GM12878 (cell line): ENCODE measurements around the gene DIPK1A. TPM values are rescaled to one million over a fixed set of nuclear protein-coding genes. Genes with fewer than 3 reads are reported as not detected.

Source experiments
- ATAC-seq: fragments of 200-7000 bp; cut with Tn5 transposase; 3 replicates; pipeline ENCODE4 v1.9.1; 2020; ENCODE audit warnings: mild to moderate bottlenecking, moderate library complexity
- BruUV-seq: library from RNA; stranded (reverse); fragments of 400-500 nt; replicated peaks from 2 replicates; lab custom pipeline; 2021; lab: Mats Ljungman, UMichigan
- CTCF ChIA-PET: fragments of 300-600 bp; sonication (Branson Sonifier 250); formaldehyde crosslinking; extraction: SDS; loops from one replicate; lab custom pipeline; 2021; ENCODE audit warnings: inconsistent platforms; lab: Yijun Ruan, JAX
- POLR2A ChIA-PET: fragments of 350-600 bp; formaldehyde crosslinking; extraction: SDS; loops from one replicate; lab custom pipeline; 2021; ENCODE audit warnings: inconsistent platforms; lab: Charles Lee
- RAD21 ChIA-PET: fragments of 300-600 bp; sonication (Branson Sonifier 250); formaldehyde crosslinking; loops from one replicate; lab custom pipeline; 2023; ENCODE audit warnings: antibody characterized with exemption; ENCODE audit not compliant: unreplicated experiment; lab: Charles Lee
- SMC1A ChIA-PET: fragments of 300-600 bp; sonication (Branson Sonifier 250); formaldehyde crosslinking; loops from one replicate; lab custom pipeline; 2023; ENCODE audit not compliant: unreplicated experiment, uncharacterized antibody; lab: Charles Lee
- DNase-seq: peaks from one replicate; pipeline ENCODE4 v3.0.0-alpha.2; 2011; ENCODE audit warnings: low read depth, low spot score
- FAIRE-seq: peaks from 3 replicates; lab custom pipeline; 2011; peaks lifted over from hg19 to GRCh38; lab: Jason Lieb, UNC
- H2AFZ ChIP-seq: 2 replicates; pipeline ENCODE4 v1.6.0; 2011; ENCODE audit warnings: low read depth, low read length, control low read depth; ENCODE audit not compliant: control insufficient read depth
- H3K27ac ChIP-seq: 2 replicates; pipeline ENCODE4 v1.5.1; 2011; ENCODE audit warnings: control low read depth; ENCODE audit not compliant: control insufficient read depth, insufficient read depth
- H3K27me3 ChIP-seq, 2 experiments: replicated peaks in 1 of 2; 2 replicates each; pipeline versions ENCODE4 v1.6.0 to v1.6.1; 2011; ENCODE audit warnings: low read length in 1 of 2; ENCODE audit not compliant: control insufficient read depth in 2 of 2, insufficient read depth in 2 of 2
- H3K36me3 ChIP-seq, 2 experiments: 2 replicates each; pipeline ENCODE4 v1.5.1; 2011; ENCODE audit warnings: low read length in 1 of 2; ENCODE audit not compliant: control insufficient read depth in 2 of 2, insufficient read depth in 2 of 2
- H3K4me1 ChIP-seq: 2 replicates; pipeline ENCODE4 v1.6.1; 2011; ENCODE audit warnings: mild to moderate bottlenecking, low read length, moderate library complexity, mixed read lengths; ENCODE audit not compliant: control insufficient read depth, insufficient read depth
- H3K4me2 ChIP-seq: 2 replicates; pipeline ENCODE4 v1.6.0; 2011; ENCODE audit warnings: control low read depth; ENCODE audit not compliant: control insufficient read depth, insufficient read depth
- H3K4me3 ChIP-seq: fragments of 200-600 bp; sonication (generic); 2 replicates; pipeline ENCODE4 v1.5.1; 2016
- H3K79me2 ChIP-seq: 2 replicates; pipeline ENCODE4 v1.6.0; 2011; ENCODE audit warnings: low read length; ENCODE audit not compliant: control insufficient read depth, insufficient read depth
- H3K9ac ChIP-seq: 2 replicates; pipeline ENCODE4 v1.8.0; 2011; ENCODE audit warnings: low read length, control low read depth, mixed read lengths; ENCODE audit not compliant: control insufficient read depth, insufficient read depth
- H3K9me3 ChIP-seq: replicated peaks from 3 replicates; pipeline ENCODE4 v1.5.1; 2011; ENCODE audit warnings: mild to moderate bottlenecking, low read length; ENCODE audit not compliant: control insufficient read depth, insufficient read depth
- H4K20me1 ChIP-seq: 2 replicates; pipeline ENCODE4 v1.6.0; 2011; ENCODE audit not compliant: control insufficient read depth, insufficient read depth
- BCL11A ChIP-seq: IDR thresholded peaks from 2 replicates; pipeline ENCODE4 v1.6.1; 2011; ENCODE audit warnings: low read depth, low read length
- BHLHE40 ChIP-seq, 2 experiments: fragments of 450-650 bp in 1 of 2; IDR thresholded peaks; 2 replicates each; pipeline ENCODE4 v1.6.1; 2011 to 2017; ENCODE audit warnings: low read depth in 2 of 2, borderline replicate concordance in 1 of 2, improper control_type of control experiment in 1 of 2, low read length in 1 of 2, mild to moderate bottlenecking in 1 of 2
- CREM ChIP-seq: IDR thresholded peaks from 2 replicates; pipeline ENCODE4 v1.6.1; 2014; ENCODE audit warnings: antibody characterized with exemption, low read depth
- E4F1 ChIP-seq: fragments of 450-650 bp; IDR thresholded peaks from 2 replicates; pipeline ENCODE4 v1.6.1; 2018; ENCODE audit warnings: borderline replicate concordance, mild to moderate bottlenecking; ENCODE audit not compliant: partially characterized antibody
- IRF5 ChIP-seq: fragments of 450-650 bp; IDR thresholded peaks from 2 replicates; pipeline ENCODE4 v1.6.1; 2017; ENCODE audit warnings: borderline replicate concordance
- PKNOX1 ChIP-seq: fragments of 450-650 bp; IDR thresholded peaks from 2 replicates; pipeline ENCODE4 v1.6.1; 2016; ENCODE audit warnings: mild to moderate bottlenecking
- RAD21 ChIP-seq: IDR thresholded peaks from 2 replicates; pipeline ENCODE4 v1.6.1; 2011; ENCODE audit warnings: mild to moderate bottlenecking, low read depth, low read length, moderate library complexity; ENCODE audit not compliant: insufficient read depth
- REST ChIP-seq: IDR thresholded peaks from 2 replicates; pipeline ENCODE4 v1.6.1; 2012; ENCODE audit warnings: mild to moderate bottlenecking, low read depth, low read length
- SREBF1 ChIP-seq: IDR thresholded peaks from 2 replicates; pipeline ENCODE4 v1.6.1; 2012; ENCODE audit warnings: mild to moderate bottlenecking, low read length
- YY1 ChIP-seq: IDR thresholded peaks from 2 replicates; pipeline ENCODE4 v1.6.1; 2011; ENCODE audit warnings: low read depth, mild to moderate bottlenecking, low read length
- ZBTB4 ChIP-seq: fragments of 450-650 bp; formaldehyde crosslinking; IDR thresholded peaks from 2 replicates; pipeline ENCODE4 v1.4.0; 2022; ENCODE audit warnings: mild to moderate bottlenecking, moderate library complexity
- WGBS: methylation state at CpG from one replicate; pipeline ENCODE4 v1.1.6; 2016; ENCODE audit warnings: low lambda C conversion rate; ENCODE audit not compliant: insufficient replicate concordance, insufficient coverage; ENCODE audit errors: missing lambda C conversion rate; 5-methylcytosine and 5-hydroxymethylcytosine counted together
- in situ Hi-C: fragments of 300-500 bp; cut with MboI; formaldehyde crosslinking; loops from 9 replicates; pipeline ENCODE4 v1.14.3; 2018; ENCODE audit warnings: mixed read lengths
- intact Hi-C: fragments of 100-400 bp; cut with micrococcal nuclease; formaldehyde crosslinking; loops from one replicate; pipeline ENCODE4 v1.14.2; 2022; ENCODE audit not compliant: unreplicated experiment
- polyA plus RNA-seq, 11 experiments: library from polyadenylated mRNA; depleted of rRNA in 4 of 11; unstranded in 6 of 11; stranded (reverse) in 5 of 11; fragments of >200 nt; fragmentation: Nextera tagmentation in 4 of 11; fragmentation: Illumina TruSeq in 1 of 11; extraction: Ambion mirVana in 4 of 11; extraction: Trizol in 1 of 11; gene quantifications; 1 replicate in 1 of 11; 2 replicates in 10 of 11; pipeline versions ENCODE4 v1.2.1 to v1.2.3, GENCODE V29; 2011 to 2016; ENCODE audit warnings: inconsistent platforms in 2 of 11, missing spikeins in 2 of 11, low read depth in 1 of 11
- total RNA-seq, 4 experiments: library from RNA; depleted of rRNA in 3 of 4; stranded (reverse); fragments of >200 nt in 3 of 4; fragmentation: Illumina TruSeq in 1 of 4; extraction: Trizol in 1 of 4; gene quantifications; 2 replicates each; pipeline versions ENCODE4 v1.2.1 to v1.2.3, GENCODE V29; 2013 to 2021

Gene DIPK1A
- total and polyA plus RNA-seq, 10 of the 15 experiments (the other 5 are each of a cell fraction or from before 2014, with no cell fraction given) = 4.9 to 15.0 (median 9.7) TPM

- Histone ChIP-seq H2AFZ (no peak overlapping the region), H3K79me2 (no peaks in the 10 kb centered on the region), H3K9me3 (no peaks in the 10 kb centered on the region; the same call in 2 of the 3 replicates), H4K20me1 (no peaks in the 10 kb centered on the region), H3K9ac (no peak overlapping the region)
- DNase-seq = no peak
- TF ChIP-seq RAD21 (no peak), YY1 (no peak), PKNOX1 (no peak), SREBF1 (no peak), IRF5 (no peak), BCL11A (no peak), BHLHE40 (IDR thresholded peaks at IDR 0.05; ENCODE audit: borderline replicate concordance in 1 of 2, low read depth in 2 of 2, low read length in 1 of 2) (no peak), ZBTB4 (CRISPR knock-in tag) (no peak), REST (no peak), CREM (no peak), E4F1 (no peak)
- TF ChIP-seq, all 136 proteins: peak for 0
- intact Hi-C loops (loop anchor here (2.0 kb wide), 1 partner anchor 20 kb away; the partner anchor contains the start of gene RPL5), in situ Hi-C loops (no loop called here)
- peaks cover 6% of the 10 kb centered on the region for H3K4me1 ChIP-seq
- ATAC-seq = no peak
- no peak overlapping the region for H3K4me2 ChIP-seq
- no peak for FAIRE-seq
- H3K36me3 ChIP-seq = peaks cover 0 to 2% of the 10 kb centered on the region in 2 experiments; a peak in 3 of 4 replicates
- ChIA-PET POLR2A (no interaction called here), CTCF (interaction anchor here (0.8 to 7.7 kb wide), 5 partner anchors 14 to 141 kb away, joined by 3 to 165 read pairs (median 5); partner anchors contain the start of gene DIPK1A), SMC1A (interaction anchor here (0.7 to 7.5 kb wide), 6 partner anchors 10 to 160 kb away, joined by 3 to 179 read pairs (median 4); partner anchors contain the start of gene DIPK1A), RAD21 (interaction anchor here (0.8 to 2.8 kb wide), 2 partner anchors 10 to 107 kb away, joined by 3 to 8 read pairs; partner anchors contain the start of gene DIPK1A)
- H3K27ac ChIP-seq = no peak overlapping the region
- H3K4me3 ChIP-seq = no peak overlapping the region
- 74% methylated on average over 2 of the region's 2 CpGs for WGBS
- H3K27me3 ChIP-seq = no peaks in the 10 kb centered on the region
- BruUV-seq = no TSS peak
Observed at GRCh38 chr1:92853299-92853698, 108.0 kb downstream of the DIPK1A start.
